HEK293T (cell line): ENCODE measurements around the gene KNSTRN.

ENCODE experiments used
- ARNT ChIP-seq: fragments of 450-650 bp; IDR thresholded peaks from 2 replicates; pipeline ENCODE4 v1.6.1; 2017; ENCODE audit warnings: mild to moderate bottlenecking
- CTBP1 ChIP-seq: fragments of 450-650 bp; IDR thresholded peaks from 2 replicates; pipeline ENCODE4 v1.6.1; 2016; ENCODE audit warnings: borderline replicate concordance
- FOXA1 ChIP-seq: fragments of 450-650 bp; IDR thresholded peaks from 2 replicates; pipeline ENCODE4 v1.6.1; 2016; ENCODE audit warnings: mild to moderate bottlenecking
- FOXK2 ChIP-seq: fragments of 450-650 bp; IDR thresholded peaks from 2 replicates; pipeline ENCODE4 v1.6.1; 2016; ENCODE audit warnings: mild to moderate bottlenecking
- FOXM1 ChIP-seq: fragments of 450-650 bp; IDR thresholded peaks from 2 replicates; pipeline ENCODE4 v1.6.1; 2017; ENCODE audit warnings: mild to moderate bottlenecking, borderline replicate concordance
- HDGF ChIP-seq: fragments of 450-650 bp; IDR thresholded peaks from 2 replicates; pipeline ENCODE4 v1.6.1; 2017; ENCODE audit warnings: antibody characterized with exemption, borderline replicate concordance
- L3MBTL2 ChIP-seq: fragments of 450-650 bp; conservative IDR thresholded peaks from 2 replicates; pipeline ENCODE4 v1.6.1; 2016; ENCODE audit warnings: mild to moderate bottlenecking
- TARDBP ChIP-seq: fragments of 450-650 bp; IDR thresholded peaks from 2 replicates; pipeline ENCODE4 v1.6.1; 2016

DNA sequence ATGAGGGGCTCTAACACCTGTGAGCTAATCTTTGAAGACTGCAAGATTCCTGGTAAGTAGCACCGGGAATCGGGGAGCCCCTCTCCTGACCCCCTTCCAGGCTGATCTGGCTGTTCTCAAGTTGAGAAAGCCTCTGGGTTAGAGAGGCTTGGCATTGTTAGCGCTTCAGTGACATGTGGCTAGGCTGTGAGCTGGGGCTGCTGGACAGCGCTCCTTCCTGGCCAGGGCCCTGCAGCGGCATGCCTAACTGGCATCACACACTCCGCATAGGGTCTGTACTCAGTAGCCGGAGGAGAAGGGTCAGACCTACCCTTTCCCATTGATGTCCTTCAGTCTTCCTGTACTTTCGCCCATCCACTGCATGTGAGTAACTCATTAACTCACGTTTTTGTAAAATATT lies 30.5 kb downstream of the KNSTRN start:
- TF ChIP-seq ARNT (no peak), TARDBP (no peak), FOXK2 (no peak), CTBP1 (no peak), FOXA1 (no peak), FOXM1 (no peak), HDGF (no peak), L3MBTL2 (no peak)
